ENCODE data around the gene CD7.

The CD7 gene

DNA sequence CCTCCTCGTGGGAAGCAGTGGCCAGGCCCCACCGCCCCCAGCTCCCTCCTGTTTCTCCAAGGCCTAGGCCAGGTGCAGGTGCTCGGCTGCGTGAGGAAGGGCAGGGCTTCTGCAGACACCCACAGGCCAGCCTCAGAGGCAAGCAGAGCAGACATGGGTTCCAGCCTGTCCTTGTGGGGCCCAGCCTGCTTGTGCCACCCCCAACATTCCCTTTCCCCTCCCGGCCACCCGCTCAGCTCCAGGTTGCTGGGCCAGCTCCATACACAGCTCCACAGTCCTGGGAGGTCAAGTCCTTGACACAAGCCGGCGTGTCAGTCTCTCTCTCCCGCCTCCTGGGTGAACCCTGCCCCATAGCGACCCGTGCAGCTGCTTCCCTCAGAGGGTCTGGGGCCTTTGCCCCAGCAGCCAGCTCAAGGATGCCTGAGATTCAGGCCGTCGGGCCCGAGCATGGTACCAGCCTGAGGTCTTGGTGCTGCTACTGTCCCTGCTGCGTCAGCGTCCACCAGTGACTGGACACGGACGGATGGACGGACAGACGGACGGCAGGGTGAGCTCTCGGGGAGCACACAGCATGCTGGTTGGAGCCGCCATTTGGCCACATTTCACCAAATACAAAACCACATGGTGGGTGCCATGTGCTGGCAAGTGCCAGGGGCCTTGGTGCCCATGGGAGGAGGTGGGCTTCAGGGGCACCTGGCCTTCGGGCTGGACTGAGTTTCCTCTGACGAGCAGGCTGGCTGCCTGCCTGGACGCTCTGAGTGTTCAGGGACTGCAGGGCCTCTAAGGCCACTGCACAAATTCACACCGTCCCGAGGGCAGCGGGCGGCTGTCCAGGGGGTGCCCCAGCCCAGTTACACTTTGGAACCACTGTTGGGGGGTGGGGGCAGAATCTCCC, 8.1 kb upstream of the CD7 start:
- H3K4me1 ChIP-seq (ENCODE audit: control insufficient read depth, insufficient read depth, low read length, poor library complexity, severe bottlenecking): no peaks in the 10 kb centered on the region
- H3K27ac ChIP-seq (ENCODE audit: low read depth, low read length, severe bottlenecking): no peak overlapping the region
- H3K36me3 ChIP-seq (ENCODE audit: control insufficient read depth, insufficient read depth, low read length): no peaks in the 10 kb centered on the region
- H3K4me3 ChIP-seq (ENCODE audit: extremely low read depth, insufficient read depth, low read length, poor library complexity, severe bottlenecking): no peak overlapping the region
- H3K9me3 ChIP-seq (ENCODE audit: control insufficient read depth, low read length): no peaks in the 10 kb centered on the region
- WGBS, 2 experiments (ENCODE audit: insufficient coverage in 2 of 2): 89 to 95% methylated on average over 17 to 28 of the region's 30 CpGs

DNA sequence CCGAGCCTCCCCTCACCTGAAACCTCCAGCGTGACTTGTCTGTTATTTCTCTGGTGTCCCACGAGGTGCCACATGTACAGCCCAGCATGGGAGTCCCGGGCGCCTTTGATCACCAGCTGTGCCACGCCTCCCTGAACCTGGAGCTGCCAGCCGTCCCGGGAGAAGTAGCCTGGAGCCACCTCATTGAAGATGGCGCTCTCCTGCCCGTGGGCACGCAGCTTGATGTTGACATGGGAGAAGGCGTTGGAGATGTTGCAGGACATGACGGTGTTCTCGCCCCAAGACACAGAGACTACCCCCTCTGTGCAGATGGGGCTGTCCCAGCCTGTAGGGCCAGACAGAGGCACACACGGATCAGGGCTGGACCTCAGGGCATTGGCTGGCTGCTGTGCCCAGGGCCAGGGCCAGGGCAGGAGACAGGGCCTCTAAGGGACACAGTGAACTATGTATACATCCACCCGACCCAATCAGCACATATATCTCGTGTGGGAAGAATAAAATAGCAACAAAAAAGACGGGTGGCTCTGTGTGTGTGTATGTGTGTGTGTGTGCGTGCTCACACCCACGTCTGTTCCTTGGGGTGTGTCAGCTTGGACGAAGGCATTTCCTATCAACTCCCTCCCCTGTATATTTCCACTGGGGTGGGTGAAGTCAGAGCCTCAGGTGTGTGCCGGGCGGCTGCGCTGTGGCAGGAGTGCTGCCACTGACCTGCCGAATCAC, 7.3 kb upstream of the CD7 start:
- Histone ChIP-seq H3K36me3 (ENCODE audit: control insufficient read depth, insufficient read depth, low read length) (no peaks in the 10 kb centered on the region), H3K4me3 (ENCODE audit: extremely low read depth, insufficient read depth, low read length, poor library complexity, severe bottlenecking) (no peak overlapping the region), H3K27ac (ENCODE audit: low read depth, low read length, severe bottlenecking) (no peak overlapping the region), H3K4me1 (ENCODE audit: control insufficient read depth, insufficient read depth, low read length, poor library complexity, severe bottlenecking) (no peaks in the 10 kb centered on the region), H3K9me3 (ENCODE audit: control insufficient read depth, low read length) (no peaks in the 10 kb centered on the region)
- 76 to 87% methylated on average over 10 to 18 of the region's 25 CpGs for WGBS, 2 experiments (ENCODE audit: insufficient coverage in 2 of 2)

GRCh38 chr17:82323514-82324234, 6.3 kb upstream of the CD7 start:
- Histone ChIP-seq H3K27ac (ENCODE audit: low read depth, low read length, severe bottlenecking) (no peak overlapping the region), H3K36me3 (ENCODE audit: control insufficient read depth, insufficient read depth, low read length) (no peaks in the 10 kb centered on the region), H3K9me3 (ENCODE audit: control insufficient read depth, low read length) (no peaks in the 10 kb centered on the region), H3K4me3 (ENCODE audit: extremely low read depth, insufficient read depth, low read length, poor library complexity, severe bottlenecking) (no peak overlapping the region), H3K4me1 (ENCODE audit: control insufficient read depth, insufficient read depth, low read length, poor library complexity, severe bottlenecking) (no peaks in the 10 kb centered on the region)
- WGBS, 2 experiments (ENCODE audit: insufficient coverage in 2 of 2): 79% methylated on average over 15 to 21 of the region's 21 CpGs

- 84 to 88% methylated on average over 11 to 18 of the region's 28 CpGs for WGBS, 2 experiments (ENCODE audit: insufficient coverage in 2 of 2)
- no peak overlapping the region for H3K4me3 ChIP-seq (ENCODE audit: extremely low read depth, insufficient read depth, low read length, poor library complexity, severe bottlenecking)
- no peaks in the 10 kb centered on the region for H3K36me3 ChIP-seq (ENCODE audit: control insufficient read depth, insufficient read depth, low read length)
- no peak overlapping the region for H3K27ac ChIP-seq (ENCODE audit: low read depth, low read length, severe bottlenecking)
- H3K9me3 ChIP-seq (ENCODE audit: control insufficient read depth, low read length): no peaks in the 10 kb centered on the region
- no peaks in the 10 kb centered on the region for H3K4me1 ChIP-seq (ENCODE audit: control insufficient read depth, insufficient read depth, low read length, poor library complexity, severe bottlenecking)
These were observed 5.4 kb upstream of the CD7 start for GRCh38 chr17:82322526-82323453.

DNA sequence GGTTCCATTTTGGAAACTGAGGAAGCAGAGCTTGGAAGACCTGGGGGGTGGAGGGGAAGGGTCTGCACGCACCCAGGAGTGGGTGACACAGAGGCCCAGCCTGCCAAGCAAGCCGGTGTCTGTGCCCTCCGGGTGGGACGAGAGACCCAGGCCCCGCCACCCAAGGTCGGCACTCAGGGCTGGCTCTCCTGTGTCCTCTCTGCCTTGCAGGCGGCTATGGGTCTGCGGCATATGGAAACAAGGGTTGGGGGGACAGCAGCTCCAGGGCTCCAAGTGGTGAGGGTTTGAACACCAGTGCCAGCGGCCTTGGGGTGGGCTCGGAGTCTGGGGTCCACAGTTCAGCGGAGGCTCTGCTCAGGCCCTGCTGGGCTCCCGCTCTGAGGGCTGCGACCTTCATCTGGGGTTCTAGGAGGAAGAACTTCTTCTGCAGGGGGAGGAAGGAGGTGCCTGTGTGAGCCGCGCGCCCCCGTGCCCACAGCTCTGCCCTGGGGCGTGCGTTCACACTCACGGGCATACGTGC, 4.6 kb upstream of the CD7 start:
- 91 to 93% methylated on average over 4 to 12 of the region's 21 CpGs for WGBS, 2 experiments (ENCODE audit: insufficient coverage in 2 of 2)
- peaks cover 3% of the 10 kb centered on the region for H3K4me1 ChIP-seq (ENCODE audit: control insufficient read depth, insufficient read depth, low read length, poor library complexity, severe bottlenecking)
- no peak overlapping the region for H3K4me3 ChIP-seq (ENCODE audit: extremely low read depth, insufficient read depth, low read length, poor library complexity, severe bottlenecking)
- no peak overlapping the region for H3K27ac ChIP-seq (ENCODE audit: low read depth, low read length, severe bottlenecking)
- no peaks in the 10 kb centered on the region for H3K9me3 ChIP-seq (ENCODE audit: control insufficient read depth, low read length)
- H3K36me3 ChIP-seq (ENCODE audit: control insufficient read depth, insufficient read depth, low read length): no peaks in the 10 kb centered on the region

GRCh38 chr17:82320956-82321927, 3.8 kb upstream of the CD7 start:
- Histone ChIP-seq H3K27ac (ENCODE audit: low read depth, low read length, severe bottlenecking) (no peak overlapping the region), H3K36me3 (ENCODE audit: control insufficient read depth, insufficient read depth, low read length) (no peaks in the 10 kb centered on the region), H3K9me3 (ENCODE audit: control insufficient read depth, low read length) (no peaks in the 10 kb centered on the region), H3K4me3 (ENCODE audit: extremely low read depth, insufficient read depth, low read length, poor library complexity, severe bottlenecking) (no peak overlapping the region), H3K4me1 (ENCODE audit: control insufficient read depth, insufficient read depth, low read length, poor library complexity, severe bottlenecking) (peaks cover 3% of the 10 kb centered on the region)
- 54 to 55% methylated on average over 46 to 55 of the region's 65 CpGs for WGBS, 2 experiments (ENCODE audit: insufficient coverage in 2 of 2)

DNA sequence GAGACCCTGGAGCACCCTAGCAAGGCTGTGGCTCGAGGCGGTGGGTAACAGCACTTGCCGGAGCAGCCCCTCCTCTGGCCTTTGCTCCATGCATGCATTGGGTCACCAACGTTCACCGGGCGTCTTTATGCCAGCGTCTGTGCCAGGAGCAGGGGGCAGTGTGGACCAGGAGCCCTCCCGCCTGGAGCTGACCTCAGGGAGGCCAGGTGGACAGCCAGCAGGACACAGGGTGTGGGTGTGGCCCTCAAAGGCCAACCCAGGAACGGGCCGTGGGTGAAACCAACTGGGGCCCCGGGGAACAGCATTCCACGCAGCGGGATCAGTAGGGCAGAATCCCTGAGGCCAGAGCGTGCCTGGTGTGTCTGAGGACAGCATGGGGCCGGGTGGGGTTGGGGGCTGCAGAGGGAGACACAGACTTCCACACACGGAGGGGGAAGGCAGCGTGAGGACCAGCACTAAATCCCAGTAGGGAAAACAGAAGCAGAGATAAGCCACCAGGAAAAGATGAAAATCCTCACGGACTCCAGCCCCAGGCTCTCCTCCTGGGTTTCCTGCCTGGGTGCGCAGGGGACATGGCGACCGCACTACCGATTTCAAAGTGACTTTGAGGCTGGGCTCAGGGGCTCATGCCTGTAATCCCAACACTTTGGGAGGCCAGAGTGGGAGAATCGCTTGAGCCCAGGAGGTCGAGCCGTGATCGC, 2.9 kb upstream of the CD7 start:
- H3K36me3 ChIP-seq (ENCODE audit: control insufficient read depth, insufficient read depth, low read length): no peaks in the 10 kb centered on the region
- H3K4me1 ChIP-seq (ENCODE audit: control insufficient read depth, insufficient read depth, low read length, poor library complexity, severe bottlenecking): peaks cover 3% of the 10 kb centered on the region
- no peak overlapping the region for H3K4me3 ChIP-seq (ENCODE audit: extremely low read depth, insufficient read depth, low read length, poor library complexity, severe bottlenecking)
- no peaks in the 10 kb centered on the region for H3K9me3 ChIP-seq (ENCODE audit: control insufficient read depth, low read length)
- H3K27ac ChIP-seq (ENCODE audit: low read depth, low read length, severe bottlenecking): no peak overlapping the region
- 84% methylated on average over 18 to 22 of the region's 26 CpGs for WGBS, 2 experiments (ENCODE audit: insufficient coverage in 2 of 2)

GRCh38 chr17:82319619-82320062, 2.2 kb upstream of the CD7 start:
- Histone ChIP-seq H3K27ac (ENCODE audit: low read depth, low read length, severe bottlenecking) (no peak overlapping the region), H3K4me3 (ENCODE audit: extremely low read depth, insufficient read depth, low read length, poor library complexity, severe bottlenecking) (no peak overlapping the region), H3K9me3 (ENCODE audit: control insufficient read depth, low read length) (no peaks in the 10 kb centered on the region), H3K4me1 (ENCODE audit: control insufficient read depth, insufficient read depth, low read length, poor library complexity, severe bottlenecking) (peaks cover 3% of the 10 kb centered on the region), H3K36me3 (ENCODE audit: control insufficient read depth, insufficient read depth, low read length) (no peaks in the 10 kb centered on the region)
- 95 to 97% methylated on average over 34 to 35 of the region's 35 CpGs for WGBS, 2 experiments (ENCODE audit: insufficient coverage in 2 of 2)
